ENCODE measurements around the gene OPN3. TPM values are rescaled to one million over a fixed set of nuclear protein-coding genes. Genes with fewer than 3 reads are reported as not detected.

OPN3 gene
- total and polyA plus RNA-seq, 9 of the 15 experiments (the other 6 are each of a cell fraction or from before 2014, with no cell fraction given): 4.2 to 34.6 (median 17.0) TPM

- no peak for TF ChIP-seq ZNF609 (CRISPR knock-in tag; IDR thresholded peaks at IDR 0.05; ENCODE audit: borderline replicate concordance)
- TF ChIP-seq, protein P1, sequence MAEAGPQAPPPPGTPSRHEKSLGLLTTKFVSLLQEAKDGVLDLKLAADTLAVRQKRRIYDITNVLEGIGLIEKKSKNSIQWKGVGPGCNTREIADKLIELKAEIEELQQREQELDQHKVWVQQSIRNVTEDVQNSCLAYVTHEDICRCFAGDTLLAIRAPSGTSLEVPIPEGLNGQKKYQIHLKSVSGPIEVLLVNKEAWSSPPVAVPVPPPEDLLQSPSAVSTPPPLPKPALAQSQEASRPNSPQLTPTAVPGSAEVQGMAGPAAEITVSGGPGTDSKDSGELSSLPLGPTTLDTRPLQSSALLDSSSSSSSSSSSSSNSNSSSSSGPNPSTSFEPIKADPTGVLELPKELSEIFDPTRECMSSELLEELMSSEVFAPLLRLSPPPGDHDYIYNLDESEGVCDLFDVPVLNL (CRISPR knock-in tag; IDR thresholded peaks at IDR 0.05; ENCODE audit: low read depth): 0 out of 2 replicates have a peak, but pooled peaks have one; percentile 14
- TF ChIP-seq YY1 (IDR thresholded peaks at IDR 0.05; ENCODE audit: borderline replicate concordance in 1 of 3, control insufficient read depth in 1 of 3, extremely low read depth in 1 of 3, insufficient read depth in 3 of 3, insufficient read length in 1 of 3, insufficient replicate concordance in 2 of 3, low read depth in 1 of 3, low read length in 2 of 3): peak in 1 of 3 experiments; percentile 74
- 0 out of 2 replicates have a peak, but pooled peaks have one; percentile 22 for TF ChIP-seq USF1 (CRISPR knock-in tag; IDR thresholded peaks at IDR 0.05)
- TF ChIP-seq ZBTB7A (IDR thresholded peaks at IDR 0.05; ENCODE audit: borderline replicate concordance, control insufficient read depth, low read depth, low read length): peak; percentile 64; the same call in 1 of the 2 replicates
- TF ChIP-seq MTA3 (IDR thresholded peaks at IDR 0.05; ENCODE audit: borderline replicate concordance): peak; percentile 14; the same call in 1 of the 2 replicates
- 0 out of 2 replicates have a peak, but pooled peaks have one; percentile 36 for TF ChIP-seq ZFX (CRISPR knock-in tag; IDR thresholded peaks at IDR 0.05)
- TF ChIP-seq TRIM28 (IDR thresholded peaks at IDR 0.05): peak; percentile 64; the same call in 1 of the 2 replicates
- peak; percentile 22 for TF ChIP-seq KDM5B (IDR thresholded peaks at IDR 0.05; ENCODE audit: insufficient replicate concordance, low read depth, low read length)
- TF ChIP-seq PRMT5 (CRISPR knock-in tag; IDR thresholded peaks at IDR 0.05): no peak
- TF ChIP-seq SIN3B (IDR thresholded peaks at IDR 0.05; ENCODE audit: low read depth): no peak
- TF ChIP-seq, protein P2, sequence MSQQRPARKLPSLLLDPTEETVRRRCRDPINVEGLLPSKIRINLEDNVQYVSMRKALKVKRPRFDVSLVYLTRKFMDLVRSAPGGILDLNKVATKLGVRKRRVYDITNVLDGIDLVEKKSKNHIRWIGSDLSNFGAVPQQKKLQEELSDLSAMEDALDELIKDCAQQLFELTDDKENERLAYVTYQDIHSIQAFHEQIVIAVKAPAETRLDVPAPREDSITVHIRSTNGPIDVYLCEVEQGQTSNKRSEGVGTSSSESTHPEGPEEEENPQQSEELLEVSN (IDR thresholded peaks at IDR 0.05; ENCODE audit: borderline replicate concordance in 1 of 2, extremely low read depth in 1 of 2, insufficient read depth in 1 of 2, insufficient read length in 1 of 2, low read depth in 1 of 2, low read length in 1 of 2, poor library complexity in 1 of 2, severe bottlenecking in 1 of 2): peak in 1 of 2 experiments; percentile 39
- peak; percentile 30 for TF ChIP-seq ESRRA (IDR thresholded peaks at IDR 0.05; ENCODE audit: borderline replicate concordance, low read depth)
- TF ChIP-seq MCM7 (IDR thresholded peaks at IDR 0.05): no peak
- TF ChIP-seq TRIM24 (IDR thresholded peaks at IDR 0.05): 0 out of 4 replicates have a peak, but pooled peaks of 1 of the 2 experiments have one; percentile 26
- TF ChIP-seq MYC (IDR thresholded peaks at IDR 0.05; ENCODE audit: low read depth, low read length): 0 out of 2 replicates have a peak, but pooled peaks have one; percentile 12
- no peak for TF ChIP-seq MYC (CRISPR knock-in tag; IDR thresholded peaks at IDR 0.05; ENCODE audit: borderline replicate concordance, low read depth)
- peak; percentile 88 for TF ChIP-seq ZNF316 (IDR thresholded peaks at IDR 0.05)
- TF ChIP-seq CHCHD3 (CRISPR knock-in tag; IDR thresholded peaks at IDR 0.05): no peak
These were observed 483 bp downstream of the OPN3 start (continued) for GRCh38 chr1:241639623-241640148.
